ENCODE data around the gene GNAS.
A peak's percentile ranks its signal among the peaks of the same experiment; 100 is the strongest.

GNAS gene

DNA sequence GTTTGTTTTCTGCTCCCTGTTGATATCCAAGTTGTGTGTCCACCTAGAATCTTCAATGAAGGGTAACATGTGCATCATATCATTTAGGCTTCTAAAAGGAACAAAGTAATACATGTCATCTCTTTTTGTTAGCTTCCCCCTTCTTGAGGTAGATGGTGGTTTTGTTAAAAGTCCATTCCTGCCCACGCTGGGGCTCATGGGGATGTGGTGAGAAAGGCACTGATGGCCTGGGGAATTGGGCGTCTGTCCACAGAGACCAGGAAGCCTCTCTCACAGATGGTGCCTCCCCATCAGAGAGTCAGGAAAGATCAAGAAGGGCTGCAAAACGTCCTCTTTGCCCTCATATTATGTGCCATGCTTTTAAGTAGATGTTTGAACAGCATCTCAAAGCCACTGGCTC, 32.5 kb downstream of the GNAS start:
- no peak for DNase-seq

DNA sequence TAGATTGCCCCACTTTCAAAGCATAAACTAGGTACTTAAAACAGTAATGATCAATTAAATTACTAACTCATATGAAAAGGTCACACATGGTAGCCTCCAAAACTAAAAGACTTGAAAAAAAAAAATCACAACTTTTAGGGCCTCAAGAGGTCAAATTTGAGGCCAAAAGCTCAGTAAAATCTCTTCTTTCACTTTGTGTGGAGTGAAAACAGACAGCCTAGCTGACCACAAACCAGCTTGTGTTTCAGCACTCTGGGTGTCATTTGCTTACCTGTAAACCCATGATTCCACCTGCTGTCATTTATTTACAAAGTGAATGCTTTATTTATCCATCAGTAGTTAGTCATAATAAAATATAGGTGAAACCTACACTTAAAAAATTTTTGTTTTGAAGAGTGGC, 34.0 kb downstream of the GNAS start:
- DNase-seq = no peak

DNA sequence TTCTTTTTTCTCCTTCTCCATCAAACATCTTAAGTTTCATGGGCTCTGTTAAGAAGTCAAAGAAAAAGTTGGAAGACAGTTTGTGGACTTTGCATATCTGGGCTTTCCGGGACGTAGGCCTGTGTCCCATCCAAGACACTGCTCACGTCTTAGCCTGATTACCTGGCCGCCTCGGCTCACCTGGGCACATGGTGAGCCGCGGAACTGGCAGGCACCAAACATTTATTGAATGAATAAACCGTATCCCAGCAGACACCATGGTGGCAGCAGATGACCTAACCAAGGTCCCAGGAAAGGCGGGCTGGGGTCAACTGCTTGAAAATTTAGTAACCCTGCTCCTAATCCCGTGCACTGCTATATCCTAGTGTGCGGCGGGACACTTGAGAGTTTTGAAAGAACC, 35.6 kb downstream of the GNAS start:
- DNase-seq = no peak

DNA sequence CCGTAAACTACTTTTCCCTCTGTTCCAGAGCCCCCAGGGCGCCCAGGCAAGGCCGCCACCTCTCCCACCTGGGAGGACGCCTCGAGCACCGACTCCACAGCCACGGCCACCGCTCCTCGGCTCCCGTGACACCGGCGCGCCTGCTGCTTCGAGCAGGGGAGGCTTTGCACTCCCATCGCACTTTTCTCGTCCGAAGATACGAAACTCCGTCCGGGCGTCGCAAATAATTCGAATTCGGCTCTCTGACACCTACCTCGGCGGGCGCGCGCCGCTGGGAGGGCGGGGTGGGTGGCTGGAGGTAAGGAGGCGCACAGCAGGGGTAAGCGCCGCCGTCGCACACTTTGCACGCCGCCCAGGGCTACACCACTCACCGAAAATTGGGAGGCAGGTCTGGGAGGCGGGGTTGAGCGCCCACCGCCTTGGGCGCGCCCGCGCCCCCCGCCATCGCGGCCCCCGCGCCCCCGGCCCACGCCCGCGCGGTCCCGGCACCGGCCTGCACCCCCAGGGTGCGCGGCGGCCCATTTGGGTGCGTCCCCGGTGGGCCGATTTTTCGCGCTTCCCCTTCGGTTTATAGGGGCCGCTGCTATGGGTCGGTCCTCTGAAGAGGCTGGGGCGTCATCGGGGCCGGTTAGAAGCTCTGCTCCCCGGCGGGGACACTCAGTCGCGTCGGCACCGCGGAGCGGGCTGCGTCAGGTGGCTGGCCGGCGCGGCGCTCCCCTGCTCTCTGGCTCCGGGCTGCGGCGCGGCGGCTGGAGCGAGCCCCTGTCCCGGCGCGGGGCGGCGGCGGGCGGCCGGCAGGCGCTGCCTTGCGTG, 36.2 kb downstream of the GNAS start:
- peak; percentile 79 for DNase-seq

DNA sequence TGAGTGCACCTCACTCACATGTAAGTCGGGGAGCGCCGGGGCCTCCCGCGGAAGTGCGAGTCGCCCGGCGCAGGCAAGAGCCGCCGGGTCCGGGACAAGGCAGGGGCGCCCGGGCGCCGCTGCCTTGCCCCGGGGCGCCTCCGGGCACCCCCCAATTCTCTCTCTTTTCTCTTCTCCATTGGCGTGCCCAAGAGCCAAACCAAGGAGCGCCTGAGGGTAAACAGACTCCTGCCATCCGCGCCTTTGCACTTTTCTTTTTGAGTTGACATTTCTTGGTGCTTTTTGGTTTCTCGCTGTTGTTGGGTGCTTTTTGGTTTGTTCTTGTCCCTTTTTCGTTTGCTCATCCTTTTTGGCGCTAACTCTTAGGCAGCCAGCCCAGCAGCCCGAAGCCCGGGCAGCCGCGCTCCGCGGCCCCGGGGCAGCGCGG, 36.8 kb downstream of the GNAS start:
- no peak for DNase-seq

DNA sequence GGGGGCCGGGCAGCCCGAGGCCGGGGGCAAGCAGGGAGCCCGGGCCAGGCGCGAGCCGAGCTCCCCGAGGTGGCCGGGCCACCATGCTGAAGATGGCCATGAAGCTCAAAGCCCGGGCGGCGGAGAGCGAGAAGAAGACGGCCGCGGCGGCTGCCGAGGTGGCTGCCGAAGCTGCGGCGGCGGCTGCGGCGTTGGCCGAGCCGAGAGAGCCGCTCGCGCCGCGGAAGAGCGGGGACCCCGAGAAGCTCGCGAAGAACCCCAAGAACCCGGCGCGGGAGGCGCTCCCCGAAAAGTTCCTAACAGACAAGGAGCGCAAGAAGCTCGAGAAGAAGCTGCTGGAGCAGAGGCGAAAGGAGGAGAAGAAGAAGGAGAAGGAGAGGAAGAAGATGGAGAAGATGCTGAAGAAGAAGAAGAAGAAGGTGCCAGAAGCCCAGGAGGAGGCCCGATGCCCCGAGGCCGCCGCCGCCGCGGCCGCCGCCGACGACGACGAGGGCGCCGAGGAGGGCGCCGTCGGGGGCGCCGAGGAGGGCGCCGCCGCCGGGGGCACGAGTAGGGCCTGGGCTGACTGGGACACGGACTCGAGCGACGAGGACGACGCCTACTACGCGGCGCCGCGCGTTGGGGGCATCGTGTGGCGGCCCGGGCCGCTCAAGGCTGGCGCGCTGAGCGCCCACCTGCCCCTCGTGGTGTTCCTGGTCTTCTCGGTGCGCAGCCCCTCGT, 37.4 kb downstream of the GNAS start:
- no peak for DNase-seq

DNA sequence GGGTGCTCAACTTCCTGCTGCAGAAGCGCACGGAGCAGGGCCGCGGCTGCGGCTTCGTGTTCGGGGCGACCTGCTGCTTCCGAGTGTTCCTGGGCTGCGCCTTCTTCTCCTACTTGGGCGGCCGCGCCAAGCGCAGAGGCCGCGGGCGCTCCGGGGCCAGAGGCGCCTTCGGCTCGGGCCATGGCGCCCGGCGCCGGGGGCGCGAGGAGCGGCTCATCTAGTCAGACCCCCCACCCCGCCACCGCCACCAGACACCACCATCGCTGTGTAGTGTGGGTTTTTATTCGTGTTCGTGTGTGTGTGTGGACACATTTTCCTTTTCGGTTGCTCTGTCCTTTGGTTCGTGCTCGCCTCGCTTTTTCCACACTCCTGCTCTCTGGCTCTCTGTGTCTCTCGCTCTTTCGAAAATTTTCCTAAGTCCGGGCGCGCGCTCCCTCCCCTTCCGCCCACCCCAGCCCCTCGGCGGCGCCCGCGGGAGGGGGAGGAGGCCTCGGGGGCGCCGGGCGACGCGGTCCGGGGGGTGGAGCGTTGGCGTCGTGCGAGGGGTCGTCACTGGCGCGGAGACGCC, 38.1 kb downstream of the GNAS start:
- peak; percentile 57 for DNase-seq

DNA sequence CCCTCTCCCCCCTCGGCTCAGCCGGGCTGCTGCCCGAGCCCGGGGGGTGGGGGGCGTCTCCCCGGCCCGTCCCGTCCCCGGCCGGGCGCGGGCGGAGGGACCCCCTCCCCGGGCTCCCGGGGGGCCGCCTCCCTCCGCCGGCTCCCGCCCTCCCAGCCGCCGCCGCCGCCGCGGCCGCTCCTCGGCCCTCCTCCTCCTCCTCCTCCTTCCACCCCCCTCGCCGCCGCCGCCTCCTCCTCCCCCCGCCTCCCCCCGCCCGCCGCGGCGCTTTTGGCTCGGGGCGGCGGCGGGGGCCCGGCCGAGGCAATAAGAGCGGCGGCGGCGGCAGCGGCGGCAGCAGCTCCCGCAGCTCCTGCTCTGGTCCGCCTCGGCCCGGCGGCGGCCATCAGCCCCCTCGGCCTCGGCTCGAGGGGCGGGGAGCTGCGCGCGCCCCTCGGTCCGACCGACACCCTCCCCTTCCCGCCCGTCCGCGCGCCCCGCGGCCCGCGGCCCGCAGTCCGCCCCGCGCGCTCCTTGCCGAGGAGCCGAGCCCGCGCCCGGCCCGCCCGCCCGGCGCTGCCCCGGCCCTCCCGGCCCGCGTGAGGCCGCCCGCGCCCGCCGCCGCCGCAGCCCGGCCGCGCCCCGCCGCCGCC, 38.7 kb downstream of the GNAS start:
- DNase-seq = peak; percentile 65

DNA sequence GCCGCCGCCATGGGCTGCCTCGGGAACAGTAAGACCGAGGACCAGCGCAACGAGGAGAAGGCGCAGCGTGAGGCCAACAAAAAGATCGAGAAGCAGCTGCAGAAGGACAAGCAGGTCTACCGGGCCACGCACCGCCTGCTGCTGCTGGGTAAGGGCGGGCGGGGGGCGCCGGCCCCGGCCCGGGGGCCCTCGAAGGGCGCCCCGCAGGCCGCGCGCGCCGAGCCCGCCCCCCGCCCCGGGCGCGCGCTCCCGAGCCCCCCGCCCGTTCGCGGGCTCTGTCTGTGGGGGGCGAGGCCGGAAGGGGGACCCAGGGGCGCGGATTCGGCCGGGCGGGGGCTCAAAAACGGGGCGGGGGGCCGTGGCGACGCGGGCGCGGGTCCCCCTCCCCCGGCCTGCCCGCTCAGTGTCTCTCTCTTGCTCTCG, 39.2 kb downstream of the GNAS start:
- peak; percentile 19 for DNase-seq

DNA sequence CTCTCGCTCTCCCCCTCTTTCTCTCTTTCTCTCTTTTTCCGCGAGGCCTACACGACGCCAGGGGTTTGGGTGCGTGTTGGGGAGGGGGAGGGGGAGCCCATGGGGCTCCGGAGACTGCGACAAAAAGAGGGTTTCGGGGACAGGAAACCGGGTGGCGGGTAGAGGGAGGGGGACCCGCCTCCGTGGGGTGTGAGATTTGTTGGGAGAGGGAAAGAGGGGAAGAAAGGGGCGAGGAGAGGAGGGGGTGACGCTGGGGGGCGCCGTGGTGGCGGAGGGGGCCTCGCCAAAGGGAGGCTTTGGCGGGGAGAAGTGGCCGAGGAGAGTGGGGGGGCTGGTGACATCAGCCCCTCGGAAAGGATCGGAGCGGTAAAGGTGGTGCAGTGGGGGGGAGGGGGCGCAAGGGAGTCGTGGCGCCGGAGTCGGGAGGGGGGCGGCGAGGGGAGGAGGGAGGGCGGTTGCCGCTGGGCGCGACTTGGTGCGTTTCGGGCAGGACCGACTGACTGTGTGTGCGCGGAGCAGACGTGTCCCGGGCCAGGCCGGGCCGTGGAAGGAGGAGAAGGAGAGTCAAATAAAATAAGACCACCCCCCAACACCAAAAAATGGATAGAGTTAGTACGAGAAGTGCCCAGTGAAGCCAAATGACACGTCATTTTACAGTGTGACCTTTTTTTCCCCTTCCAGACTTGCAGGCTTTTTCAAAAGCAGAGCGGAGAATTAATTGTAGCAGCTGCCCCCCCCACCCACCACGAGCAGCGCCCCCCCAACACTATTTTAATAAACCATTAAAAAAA, 39.8 kb downstream of the GNAS start:
- peak; percentile 59 for DNase-seq

DNA sequence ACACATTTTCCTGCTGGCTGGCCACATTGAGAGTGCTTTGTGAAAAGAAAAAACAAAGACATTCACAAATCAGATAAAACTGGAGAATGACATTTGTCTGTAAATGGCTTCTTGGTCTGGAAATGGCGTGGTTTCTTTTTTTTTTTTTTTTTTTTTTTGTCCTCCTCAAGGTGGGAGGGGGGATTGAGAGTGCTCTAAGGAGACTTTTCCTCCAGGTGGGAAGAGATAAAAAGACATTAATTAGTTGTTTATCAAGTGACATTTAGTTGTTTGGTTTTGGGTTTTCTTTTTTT, 40.4 kb downstream of the GNAS start:
- no peak for DNase-seq

DNA sequence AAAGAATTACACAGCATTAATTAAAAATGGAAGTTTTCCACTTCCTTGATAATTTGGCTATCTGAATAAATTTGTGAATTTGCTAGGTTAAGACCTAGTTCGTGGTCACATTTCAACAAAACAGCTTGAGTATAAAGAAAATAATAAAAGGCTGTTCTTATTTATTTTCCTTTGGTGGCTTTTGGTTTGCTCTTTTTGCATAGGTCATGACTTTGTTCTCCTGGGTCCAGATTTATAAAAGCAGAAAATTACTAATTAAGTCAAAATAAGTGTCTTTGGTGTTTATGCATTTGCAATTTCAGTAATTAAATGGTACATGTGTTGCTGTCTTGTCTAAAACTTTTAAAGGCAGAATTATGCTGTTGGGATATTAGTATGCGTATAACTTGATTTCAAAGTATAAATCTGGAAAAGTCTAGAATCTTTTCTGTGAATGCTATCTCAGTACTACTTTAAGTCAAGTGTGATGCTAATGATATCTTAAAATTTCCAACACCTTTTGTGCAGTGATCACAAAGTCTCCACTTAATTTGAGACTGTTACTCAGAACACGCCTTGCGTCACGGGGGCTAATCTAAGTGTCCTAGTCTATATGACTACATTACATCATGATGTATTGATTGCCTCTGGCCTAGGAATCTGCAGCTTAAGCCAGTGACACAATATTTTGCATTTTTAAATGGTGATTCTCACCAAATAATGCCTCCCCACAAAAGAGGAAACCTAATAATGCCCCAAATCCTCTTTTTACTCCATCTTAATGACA, 41.0 kb downstream of the GNAS start:
- no peak for DNase-seq

DNA sequence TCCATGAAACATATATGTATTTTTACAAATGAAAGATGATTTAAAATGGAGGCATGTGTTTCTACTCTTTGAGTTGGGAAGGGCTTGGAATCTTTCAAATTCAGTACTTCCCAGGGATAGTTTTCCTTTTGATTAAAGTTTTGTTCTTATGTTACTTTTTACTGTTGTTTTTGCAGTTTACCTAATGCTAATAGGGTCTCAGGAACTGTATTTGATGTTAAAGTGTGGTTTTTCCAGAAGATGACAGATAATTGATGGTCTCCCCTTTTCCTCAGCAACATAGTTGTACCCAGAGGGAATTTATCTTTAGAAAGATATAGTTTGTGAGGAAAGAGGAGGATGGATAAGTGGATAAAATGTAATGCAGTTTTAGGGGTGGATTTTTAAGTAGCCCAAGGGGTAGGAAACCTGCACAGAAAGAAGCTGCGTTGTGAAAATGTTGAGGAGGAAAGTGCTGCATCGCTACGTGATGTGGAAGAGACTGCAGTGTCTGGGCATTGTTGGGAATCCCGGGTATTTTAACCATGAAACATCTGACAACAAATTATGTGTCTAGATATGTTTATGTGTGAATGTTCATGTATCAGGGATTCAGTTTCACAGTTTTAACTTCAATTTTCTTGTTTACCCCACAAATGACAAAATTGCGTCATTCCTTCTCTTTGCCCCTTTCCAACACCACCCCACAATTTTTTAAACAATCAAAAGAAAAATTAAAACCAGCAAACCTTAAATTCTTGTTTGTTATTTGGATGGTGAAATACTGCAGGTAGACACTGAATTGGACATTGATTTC, 42.3 kb downstream of the GNAS start:
- DNase-seq = no peak

DNA sequence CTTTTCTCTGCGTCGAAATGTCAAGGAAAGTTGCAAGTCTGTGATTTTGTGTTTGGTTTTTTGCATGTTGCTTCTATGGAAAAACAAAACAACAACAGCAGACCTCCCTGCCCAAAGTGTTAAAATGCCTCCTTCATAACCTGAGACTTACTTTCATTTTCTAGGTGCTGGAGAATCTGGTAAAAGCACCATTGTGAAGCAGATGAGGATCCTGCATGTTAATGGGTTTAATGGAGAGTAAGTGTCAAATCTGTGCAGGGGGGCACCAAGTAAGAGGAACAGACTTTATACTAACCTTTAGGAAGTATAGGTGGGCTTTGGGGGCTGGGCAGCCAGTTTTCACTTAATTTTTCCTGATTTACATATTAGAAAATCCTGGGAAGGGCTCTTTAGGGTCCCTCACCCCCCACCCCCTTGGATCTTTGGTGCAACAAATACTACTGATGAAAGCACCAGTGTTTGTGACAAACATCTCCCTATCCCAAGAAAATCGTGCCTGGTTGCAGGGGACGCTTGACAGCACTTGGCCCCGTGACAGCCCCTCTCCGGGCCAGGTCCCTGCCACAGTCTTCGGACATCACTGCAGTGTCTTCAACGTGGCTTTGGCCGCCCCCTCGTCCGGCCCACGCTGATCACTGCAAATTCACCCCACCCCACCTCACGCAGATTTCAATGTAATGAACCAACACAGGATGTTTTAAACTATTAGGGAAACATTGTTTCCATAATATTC, 43.1 kb downstream of the GNAS start:
- DNase-seq = no peak

DNA sequence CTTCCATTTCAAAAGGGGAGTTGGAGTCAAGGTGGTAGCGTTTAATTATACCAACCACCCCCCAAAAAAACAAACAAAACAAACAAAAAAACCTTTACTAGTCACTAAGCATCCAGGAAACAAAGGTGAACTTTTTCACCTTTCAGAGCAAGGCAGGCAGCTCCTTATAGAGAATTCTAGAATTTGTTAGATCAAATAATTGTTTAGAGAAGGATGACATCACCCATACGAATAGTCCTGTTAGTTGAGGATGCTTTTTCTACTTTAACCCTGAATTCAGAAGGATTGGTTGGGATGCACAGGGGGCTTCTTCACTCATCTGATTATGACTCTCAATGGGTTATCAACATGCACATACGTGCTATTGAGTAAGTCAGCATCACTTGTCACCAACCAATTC, 44.3 kb downstream of the GNAS start:
- DNase-seq = no peak

DNA sequence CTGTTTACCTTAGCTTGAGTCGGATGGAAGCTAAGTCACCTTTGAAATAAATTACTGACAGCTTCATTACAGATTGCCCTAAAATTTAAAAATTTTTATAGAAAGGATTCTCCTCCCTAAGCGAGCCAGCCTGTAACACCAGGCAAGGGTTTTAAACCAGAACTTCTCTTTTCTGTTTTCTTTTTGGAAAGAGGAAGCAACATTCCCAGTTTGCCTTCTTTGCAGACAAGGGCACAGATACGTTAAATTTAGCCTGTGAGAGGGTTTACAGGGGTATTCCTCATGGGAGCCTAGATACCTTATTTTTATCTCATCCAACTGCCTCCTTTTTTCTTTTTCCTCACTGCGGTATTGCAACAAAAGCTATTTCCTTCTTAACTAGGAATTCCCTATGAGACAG, 45.0 kb downstream of the GNAS start:
- DNase-seq = no peak

DNA sequence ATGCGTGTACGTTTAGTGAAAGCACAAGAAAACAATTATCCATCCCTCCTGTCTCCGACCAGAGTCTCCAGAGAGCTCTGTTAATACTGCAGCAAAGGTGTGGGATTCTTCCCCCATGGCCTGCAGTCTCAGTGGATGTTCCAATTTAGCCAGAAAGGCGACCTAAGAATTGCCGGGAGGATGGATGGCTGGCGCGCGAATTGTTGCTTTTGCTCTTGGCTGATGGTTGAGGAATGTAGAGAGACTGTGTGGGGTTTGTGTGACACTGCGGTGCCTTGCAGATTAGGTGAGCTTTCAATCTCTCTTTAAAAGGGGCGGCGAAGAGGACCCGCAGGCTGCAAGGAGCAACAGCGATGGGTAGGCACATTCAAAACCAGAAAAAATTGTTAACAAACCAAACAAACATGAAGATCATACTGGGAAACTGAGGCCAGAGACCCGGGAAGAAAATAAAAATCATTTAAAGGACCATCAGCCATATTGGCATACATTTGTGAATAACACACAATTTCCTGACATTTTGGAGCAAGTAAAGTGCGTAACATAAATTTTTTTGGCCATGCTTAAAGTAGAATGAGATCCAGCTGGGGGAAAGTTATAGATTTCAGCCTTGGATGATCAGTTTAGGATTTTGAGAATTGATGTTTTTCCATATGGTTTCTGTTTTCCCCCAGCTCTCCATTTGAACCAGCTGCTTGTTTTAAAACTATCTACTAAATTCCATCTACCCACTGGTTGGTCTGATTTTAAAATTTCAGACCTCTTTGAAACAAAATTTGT, 46.3 kb downstream of the GNAS start:
- DNase-seq = no peak

DNA sequence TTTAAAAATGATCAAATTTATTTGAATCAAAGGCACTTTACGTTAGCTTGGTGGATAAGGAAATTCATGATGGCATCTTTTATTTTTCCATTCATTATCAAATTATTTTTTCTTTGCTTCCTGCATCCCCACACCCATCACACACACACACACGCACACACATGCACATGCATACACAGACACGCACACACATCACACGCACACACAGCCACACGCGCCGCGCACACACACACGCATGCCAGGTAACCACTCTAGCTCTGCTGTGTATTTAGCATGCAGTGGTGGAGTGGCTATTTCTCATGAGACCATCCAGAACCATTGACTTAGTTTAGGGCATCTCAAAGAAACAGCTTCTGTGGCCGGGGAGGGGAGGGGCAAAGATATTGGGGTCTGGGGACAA, 47.0 kb downstream of the GNAS start:
- no peak for DNase-seq

DNA sequence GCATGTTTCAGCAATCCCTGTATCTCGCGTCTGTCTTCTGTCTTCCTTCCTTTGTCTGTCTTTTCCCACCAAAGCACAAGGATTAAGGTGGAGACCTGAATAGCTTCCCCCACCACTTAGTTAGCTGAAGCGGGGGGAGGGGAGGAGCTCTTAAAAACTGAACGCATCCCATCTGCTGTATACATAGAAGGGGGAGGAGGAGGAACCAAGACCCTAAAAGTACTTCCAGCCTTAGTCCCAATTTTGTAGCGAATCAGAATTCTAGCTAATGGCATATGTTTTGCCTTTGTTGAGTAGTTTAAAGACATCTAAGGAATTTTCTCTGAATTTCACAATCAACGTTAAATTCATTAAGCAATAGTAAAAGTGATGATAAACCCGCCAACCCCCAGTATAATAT, 47.9 kb downstream of the GNAS start:
- no peak for DNase-seq
